DND-41 (cell line): ENCODE results near the gene GOLGA6L7.
"Not testable (repeated sequence)": the region's sequence is repeated elsewhere in the genome, so short reads cannot be mapped to it uniquely, and the experiment has no call there.

Experiments
- EZH2 ChIP-seq: IDR thresholded peaks from 3 replicates; pipeline ENCODE4 v1.6.1; 2012; ENCODE audit warnings: borderline replicate concordance, low read depth, mild to moderate bottlenecking, moderate library complexity, low read length, inconsistent platforms; ENCODE audit not compliant: severe bottlenecking
- TF ChIP-seq, protein P1 (sequence below): IDR thresholded peaks from 2 replicates; pipeline ENCODE4 v1.5.1; 2012; ENCODE audit warnings: borderline replicate concordance, low read length, moderate library complexity, mild to moderate bottlenecking; ENCODE audit not compliant: poor library complexity, severe bottlenecking; ENCODE audit errors: extremely low read depth

- TF ChIP-seq, protein P1, sequence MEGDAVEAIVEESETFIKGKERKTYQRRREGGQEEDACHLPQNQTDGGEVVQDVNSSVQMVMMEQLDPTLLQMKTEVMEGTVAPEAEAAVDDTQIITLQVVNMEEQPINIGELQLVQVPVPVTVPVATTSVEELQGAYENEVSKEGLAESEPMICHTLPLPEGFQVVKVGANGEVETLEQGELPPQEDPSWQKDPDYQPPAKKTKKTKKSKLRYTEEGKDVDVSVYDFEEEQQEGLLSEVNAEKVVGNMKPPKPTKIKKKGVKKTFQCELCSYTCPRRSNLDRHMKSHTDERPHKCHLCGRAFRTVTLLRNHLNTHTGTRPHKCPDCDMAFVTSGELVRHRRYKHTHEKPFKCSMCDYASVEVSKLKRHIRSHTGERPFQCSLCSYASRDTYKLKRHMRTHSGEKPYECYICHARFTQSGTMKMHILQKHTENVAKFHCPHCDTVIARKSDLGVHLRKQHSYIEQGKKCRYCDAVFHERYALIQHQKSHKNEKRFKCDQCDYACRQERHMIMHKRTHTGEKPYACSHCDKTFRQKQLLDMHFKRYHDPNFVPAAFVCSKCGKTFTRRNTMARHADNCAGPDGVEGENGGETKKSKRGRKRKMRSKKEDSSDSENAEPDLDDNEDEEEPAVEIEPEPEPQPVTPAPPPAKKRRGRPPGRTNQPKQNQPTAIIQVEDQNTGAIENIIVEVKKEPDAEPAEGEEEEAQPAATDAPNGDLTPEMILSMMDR, result not testable (repeated sequence)
- TF ChIP-seq EZH2, result not testable (repeated sequence)
Observed at GRCh38 chr15:28800366-28800765, 48.1 kb downstream of the GOLGA6L7 start.
